ENCODE results near the gene EVL. TPM values are rescaled to one million over a fixed set of nuclear protein-coding genes. Genes with fewer than 3 reads are reported as not detected.
A peak's percentile ranks its signal among the peaks of the same experiment; 100 is the strongest.

The EVL gene
- total RNA-seq, 1 donor from 2014 or later, result 6.1 TPM

DNA sequence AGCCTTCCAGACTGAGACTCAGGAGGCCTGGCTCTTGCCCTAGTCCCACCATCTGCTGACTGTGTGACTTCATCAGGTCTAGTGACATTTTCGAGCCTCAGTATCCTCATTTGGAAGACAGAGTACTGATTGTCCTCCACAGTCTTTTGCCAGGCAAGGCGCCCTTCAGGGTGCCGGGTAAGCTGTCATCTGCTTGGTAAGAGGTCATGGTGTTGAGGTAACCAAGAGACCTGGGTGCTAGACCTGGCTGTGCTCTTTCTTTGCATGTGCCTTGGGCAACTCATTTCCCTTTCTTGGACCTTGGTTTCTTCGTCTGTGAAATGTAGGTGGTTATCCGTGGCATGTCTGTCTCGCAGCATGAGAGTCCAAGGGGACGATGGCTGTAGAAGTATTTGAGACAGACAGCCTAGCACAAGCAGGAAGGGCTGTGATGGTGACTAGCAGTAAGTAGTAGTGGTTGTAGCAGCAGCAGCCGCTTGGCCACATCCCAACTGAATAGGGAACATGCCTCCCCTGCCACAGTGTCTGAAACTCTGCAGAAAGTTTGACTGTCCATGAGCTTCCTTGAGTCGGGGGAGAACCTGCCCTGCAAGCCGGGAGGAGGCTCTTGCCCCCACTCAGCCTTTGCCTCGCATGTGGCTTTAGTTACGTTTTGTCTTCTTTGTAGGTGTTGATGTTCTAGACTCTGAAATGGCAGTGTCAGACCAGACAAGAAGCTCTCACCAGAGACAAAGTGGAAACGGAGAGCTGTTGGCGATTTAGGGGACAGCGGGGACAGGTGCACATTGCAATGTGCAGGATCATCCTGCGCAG is 40.3 kb downstream of the EVL start:
- FAIRE-seq, result no peak
- TF ChIP-seq, protein P1, sequence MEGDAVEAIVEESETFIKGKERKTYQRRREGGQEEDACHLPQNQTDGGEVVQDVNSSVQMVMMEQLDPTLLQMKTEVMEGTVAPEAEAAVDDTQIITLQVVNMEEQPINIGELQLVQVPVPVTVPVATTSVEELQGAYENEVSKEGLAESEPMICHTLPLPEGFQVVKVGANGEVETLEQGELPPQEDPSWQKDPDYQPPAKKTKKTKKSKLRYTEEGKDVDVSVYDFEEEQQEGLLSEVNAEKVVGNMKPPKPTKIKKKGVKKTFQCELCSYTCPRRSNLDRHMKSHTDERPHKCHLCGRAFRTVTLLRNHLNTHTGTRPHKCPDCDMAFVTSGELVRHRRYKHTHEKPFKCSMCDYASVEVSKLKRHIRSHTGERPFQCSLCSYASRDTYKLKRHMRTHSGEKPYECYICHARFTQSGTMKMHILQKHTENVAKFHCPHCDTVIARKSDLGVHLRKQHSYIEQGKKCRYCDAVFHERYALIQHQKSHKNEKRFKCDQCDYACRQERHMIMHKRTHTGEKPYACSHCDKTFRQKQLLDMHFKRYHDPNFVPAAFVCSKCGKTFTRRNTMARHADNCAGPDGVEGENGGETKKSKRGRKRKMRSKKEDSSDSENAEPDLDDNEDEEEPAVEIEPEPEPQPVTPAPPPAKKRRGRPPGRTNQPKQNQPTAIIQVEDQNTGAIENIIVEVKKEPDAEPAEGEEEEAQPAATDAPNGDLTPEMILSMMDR (IDR thresholded peaks at IDR 0.05; ENCODE audit: insufficient read depth, low read length, severe bottlenecking), result no peak
- Histone ChIP-seq H3K27me3 (ENCODE audit: control insufficient read depth, insufficient read depth, low read length) (no peaks in the 10 kb centered on the region), H3K36me3 (ENCODE audit: control insufficient read depth, insufficient read depth, low read length) (peaks cover 2% of the 10 kb centered on the region), H3K4me3 (ENCODE audit: low read depth, low read length) (no peak overlapping the region)
- no peak for DNase-seq (ENCODE audit: low read depth)

DNA sequence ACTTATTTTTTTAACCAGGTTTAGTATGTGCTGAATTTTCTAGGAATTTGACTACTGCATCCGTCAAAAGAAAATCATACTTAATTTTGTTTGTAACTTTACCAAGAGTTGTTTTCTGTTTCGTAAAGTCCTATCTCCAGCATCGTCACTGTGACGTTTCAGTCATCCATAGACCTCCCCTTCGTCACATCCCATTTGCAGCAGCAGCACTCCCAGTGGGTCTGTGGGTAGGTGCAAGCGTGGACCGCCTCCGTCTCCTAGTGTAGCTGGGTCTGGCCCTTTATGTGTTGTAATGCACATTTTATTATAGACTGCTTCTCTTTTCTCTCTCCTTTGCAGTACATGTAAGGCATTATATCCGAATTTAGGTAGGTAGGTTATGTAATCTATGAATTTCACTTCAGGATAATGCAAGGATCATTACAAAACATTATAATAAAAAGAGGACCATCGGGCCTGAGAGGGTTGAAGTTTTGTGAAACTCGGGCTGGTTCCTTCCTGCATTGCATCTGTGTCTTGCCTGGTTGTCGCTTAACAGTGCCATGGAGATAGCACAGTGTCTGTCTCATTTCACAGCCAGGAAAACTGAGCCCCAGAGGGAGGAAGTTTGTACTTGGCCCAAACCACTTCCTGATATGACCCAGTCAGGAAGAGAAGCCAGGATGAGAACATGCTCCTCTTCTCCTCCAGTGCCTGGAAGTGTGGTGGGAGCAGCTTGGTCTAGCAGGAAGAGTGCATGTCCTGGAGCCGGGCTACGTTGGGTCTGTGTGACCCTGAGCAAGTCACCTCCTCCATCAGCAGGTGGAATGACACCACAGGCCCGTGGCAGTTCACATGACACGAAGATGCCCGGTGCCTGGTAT is 41.3 kb downstream of the EVL start:
- TF ChIP-seq, protein P1 (IDR thresholded peaks at IDR 0.05; ENCODE audit: insufficient read depth, low read length, severe bottlenecking), result no peak
- FAIRE-seq (peak; percentile 32), DNase-seq (ENCODE audit: low read depth) (peak; percentile 32)
- H3K36me3 ChIP-seq (ENCODE audit: control insufficient read depth, insufficient read depth, low read length), result peaks cover 2% of the 10 kb centered on the region
- H3K4me3 ChIP-seq (ENCODE audit: low read depth, low read length), result no peak overlapping the region
- no peaks in the 10 kb centered on the region for H3K27me3 ChIP-seq (ENCODE audit: control insufficient read depth, insufficient read depth, low read length)

DNA sequence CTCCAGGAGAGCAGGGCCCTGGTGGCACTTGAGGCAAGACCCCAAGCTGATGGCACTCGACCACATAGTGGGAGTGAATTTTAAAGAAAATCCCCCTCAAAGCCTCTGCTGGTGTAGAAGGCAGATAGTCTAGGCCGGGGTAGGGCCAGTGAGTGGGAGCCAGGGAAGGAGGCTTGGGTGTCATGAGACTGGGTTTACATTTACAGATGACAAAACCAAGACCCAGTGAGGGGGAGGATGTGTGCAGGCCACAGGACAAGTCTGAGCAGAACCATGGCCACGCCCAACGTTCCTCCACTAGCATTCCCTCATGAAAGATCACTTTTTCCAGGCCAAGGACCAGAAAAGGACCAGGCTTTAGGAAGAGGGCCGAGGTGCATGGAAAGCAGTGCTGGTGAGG is 42.0 kb downstream of the EVL start:
- Histone ChIP-seq H3K4me3 (ENCODE audit: low read depth, low read length) (no peak overlapping the region), H3K27me3 (ENCODE audit: control insufficient read depth, insufficient read depth, low read length) (no peaks in the 10 kb centered on the region), H3K36me3 (ENCODE audit: control insufficient read depth, insufficient read depth, low read length) (peaks cover 2% of the 10 kb centered on the region)
- TF ChIP-seq, protein P1 (IDR thresholded peaks at IDR 0.05; ENCODE audit: insufficient read depth, low read length, severe bottlenecking), result no peak
- DNase-seq (ENCODE audit: low read depth) (peak; percentile 96), FAIRE-seq (peak; percentile 89)

DNA sequence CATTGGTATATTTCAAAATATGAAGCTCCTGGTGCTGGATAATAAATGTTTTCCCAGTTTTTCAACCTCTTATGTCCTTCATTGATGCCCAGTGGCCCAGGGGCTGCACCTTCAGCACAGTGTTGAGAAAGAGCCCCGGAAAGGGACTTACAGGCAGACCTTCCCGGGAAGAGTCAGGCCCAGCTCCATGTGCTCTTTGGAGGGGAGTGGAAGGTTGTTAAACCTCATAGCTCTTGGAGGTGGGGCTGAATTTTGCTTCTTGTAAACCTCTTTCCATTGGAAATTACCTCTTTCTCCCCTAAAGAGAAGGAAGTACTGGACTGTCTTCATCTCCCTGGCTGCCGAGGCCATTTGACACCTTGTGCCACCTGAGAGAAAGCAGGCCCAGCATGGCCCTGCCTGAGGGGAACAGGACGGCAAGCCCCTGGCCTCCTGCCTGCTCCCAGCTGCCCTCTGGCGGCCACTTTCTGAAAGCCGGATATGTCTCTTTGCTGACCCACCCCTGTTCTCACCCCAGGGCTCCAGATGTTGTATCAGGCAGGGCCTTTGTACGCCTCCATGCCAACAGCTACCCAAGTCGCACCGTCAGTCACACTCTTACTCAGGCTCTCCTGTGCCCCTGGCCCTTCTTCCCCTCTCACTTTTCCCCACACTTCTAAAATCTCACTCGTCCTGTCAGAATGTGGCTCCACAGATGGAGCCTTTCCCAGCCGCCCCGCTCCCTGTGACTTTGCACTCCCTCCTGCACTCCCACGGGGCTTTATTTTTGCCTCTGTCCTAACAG is 43.0 kb downstream of the EVL start:
- DNase-seq (ENCODE audit: low read depth) (peak; percentile 62), FAIRE-seq (no peak)
- H3K36me3 ChIP-seq (ENCODE audit: control insufficient read depth, insufficient read depth, low read length), result peaks cover 2% of the 10 kb centered on the region
- no peaks in the 10 kb centered on the region for H3K27me3 ChIP-seq (ENCODE audit: control insufficient read depth, insufficient read depth, low read length)
- TF ChIP-seq, protein P1 (IDR thresholded peaks at IDR 0.05; ENCODE audit: insufficient read depth, low read length, severe bottlenecking), result peak; percentile 99
- H3K4me3 ChIP-seq (ENCODE audit: low read depth, low read length), result no peak overlapping the region

DNA sequence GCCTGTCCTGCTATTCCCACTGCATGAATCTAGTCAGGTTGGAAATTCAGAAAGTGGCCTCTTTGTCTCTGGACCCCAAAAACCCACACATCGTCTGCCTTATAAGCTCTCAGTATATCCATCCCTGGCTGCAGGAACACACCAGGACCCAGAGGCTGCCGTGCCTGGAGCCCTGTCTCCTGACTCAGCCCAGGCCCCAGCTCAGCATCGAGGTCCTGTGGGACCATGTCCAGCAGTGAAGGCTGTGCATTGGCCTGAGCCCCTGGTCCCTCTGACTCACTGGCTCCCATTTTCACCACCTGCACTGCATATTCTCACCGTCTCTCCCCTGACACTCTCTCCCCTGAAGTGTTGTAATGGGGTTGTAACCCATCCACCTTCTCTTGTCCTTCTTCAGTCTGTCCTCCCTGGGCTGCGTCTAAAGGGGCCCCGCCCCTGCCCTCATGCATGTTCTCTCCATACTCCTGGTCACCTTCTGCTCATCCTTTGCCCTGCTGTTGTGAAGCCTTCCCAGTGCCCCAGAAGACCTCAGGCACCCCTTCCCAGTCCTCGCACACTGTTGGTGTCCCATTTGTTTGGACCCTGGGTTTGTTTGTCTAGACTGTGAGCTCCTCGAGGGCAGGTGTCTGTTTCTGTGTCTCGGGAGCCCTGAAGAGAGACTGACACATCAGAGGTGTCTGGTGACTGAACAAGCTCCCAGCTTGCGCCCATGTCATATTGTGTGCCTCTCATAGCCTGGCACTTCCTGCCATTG is 43.8 kb downstream of the EVL start:
- no peak for DNase-seq (ENCODE audit: low read depth)
- Histone ChIP-seq H3K36me3 (ENCODE audit: control insufficient read depth, insufficient read depth, low read length) (peaks cover 2% of the 10 kb centered on the region), H3K27me3 (ENCODE audit: control insufficient read depth, insufficient read depth, low read length) (no peaks in the 10 kb centered on the region), H3K4me3 (ENCODE audit: low read depth, low read length) (no peak overlapping the region)
- no peak for FAIRE-seq
- TF ChIP-seq, protein P1 (IDR thresholded peaks at IDR 0.05; ENCODE audit: insufficient read depth, low read length, severe bottlenecking), result no peak
